Testis (tissue), 2 donors: ENCODE measurements around the gene ST8SIA6.

Experiments used
- CTCF ChIP-seq, 3 experiments: fragments of 450-650 bp in 2 of 3; fragments of 200-600 bp in 1 of 3; sonication (generic) in 1 of 3; IDR thresholded peaks; one replicate each; pipeline ENCODE4 v1.5.1; 2016 to 2019; ENCODE audit warnings: antibody characterized with exemption in 3 of 3, mild to moderate bottlenecking in 2 of 3, moderate library complexity in 1 of 3
- POLR2A ChIP-seq: fragments of 450-650 bp; IDR thresholded peaks from one replicate; pipeline ENCODE4 v1.6.1; 2017; ENCODE audit warnings: antibody characterized with exemption, mild to moderate bottlenecking, moderate library complexity

GRCh38 chr10:17488848-17489247 is 34.5 kb upstream of the ST8SIA6 start:
- TF ChIP-seq POLR2A (no peak), CTCF (IDR thresholded peaks at IDR 0.05) (no peak)
